Measurements from ENCODE around the gene CMC2. TPM values are rescaled to one million over a fixed set of nuclear protein-coding genes. Genes with fewer than 3 reads are reported as not detected.
A peak's percentile ranks its signal among the peaks of the same experiment; 100 is the strongest.

The CMC2 gene
- total RNA-seq, 1 experiment from 2014 or later, result 89.5 TPM

DNA sequence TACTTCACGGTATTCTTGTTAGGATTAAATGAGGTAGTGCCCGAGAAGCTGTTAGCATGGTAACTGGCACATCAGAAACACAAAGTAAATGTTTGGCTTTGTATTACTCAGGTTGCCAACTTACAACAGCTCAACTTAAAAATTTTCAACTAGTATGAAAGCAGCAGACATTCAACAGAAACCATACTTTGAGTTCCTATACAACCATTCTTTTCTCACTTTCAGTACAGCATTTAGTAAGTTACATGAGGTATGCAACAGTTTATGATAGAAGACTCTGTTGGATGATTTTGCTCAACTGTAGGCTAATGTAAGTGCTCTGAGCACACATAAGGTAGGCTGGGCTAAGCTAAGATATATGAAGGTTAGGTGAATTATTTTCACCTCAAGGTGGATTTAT lies 8.0 kb upstream of the CMC2 start:
- no peak for TF ChIP-seq EZH2 (IDR thresholded peaks at IDR 0.05; ENCODE audit: low read depth)
- TF ChIP-seq, protein P1, sequence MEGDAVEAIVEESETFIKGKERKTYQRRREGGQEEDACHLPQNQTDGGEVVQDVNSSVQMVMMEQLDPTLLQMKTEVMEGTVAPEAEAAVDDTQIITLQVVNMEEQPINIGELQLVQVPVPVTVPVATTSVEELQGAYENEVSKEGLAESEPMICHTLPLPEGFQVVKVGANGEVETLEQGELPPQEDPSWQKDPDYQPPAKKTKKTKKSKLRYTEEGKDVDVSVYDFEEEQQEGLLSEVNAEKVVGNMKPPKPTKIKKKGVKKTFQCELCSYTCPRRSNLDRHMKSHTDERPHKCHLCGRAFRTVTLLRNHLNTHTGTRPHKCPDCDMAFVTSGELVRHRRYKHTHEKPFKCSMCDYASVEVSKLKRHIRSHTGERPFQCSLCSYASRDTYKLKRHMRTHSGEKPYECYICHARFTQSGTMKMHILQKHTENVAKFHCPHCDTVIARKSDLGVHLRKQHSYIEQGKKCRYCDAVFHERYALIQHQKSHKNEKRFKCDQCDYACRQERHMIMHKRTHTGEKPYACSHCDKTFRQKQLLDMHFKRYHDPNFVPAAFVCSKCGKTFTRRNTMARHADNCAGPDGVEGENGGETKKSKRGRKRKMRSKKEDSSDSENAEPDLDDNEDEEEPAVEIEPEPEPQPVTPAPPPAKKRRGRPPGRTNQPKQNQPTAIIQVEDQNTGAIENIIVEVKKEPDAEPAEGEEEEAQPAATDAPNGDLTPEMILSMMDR (conservative IDR thresholded peaks at IDR 0.05), result no peak
- H3K9me2 ChIP-seq (ENCODE audit: insufficient read depth), result no peaks in the 10 kb centered on the region
- H3K79me2 ChIP-seq (ENCODE audit: low read depth), result peaks cover 17% of the 10 kb centered on the region
- ChIA-PET CTCF (no interaction called here), POLR2A (ENCODE audit: unreplicated experiment) (no interaction called here)
- BruUV-seq (replicated peaks), result no TSS peak
- no peak for DNase-seq
- H3K27me3 ChIP-seq (ENCODE audit: insufficient read depth, low read depth), result no peaks in the 10 kb centered on the region
- no peak overlapping the region for H3K4me3 ChIP-seq
- no peaks in the 10 kb centered on the region for H3K9me3 ChIP-seq (ENCODE audit: insufficient read depth, low read depth)
- no peaks in the 10 kb centered on the region for H3K4me1 ChIP-seq (replicated peaks; ENCODE audit: insufficient read depth)
- no peak overlapping the region for H3K27ac ChIP-seq
- no peak overlapping the region for H3K4me2 ChIP-seq
- H2AFZ ChIP-seq, result no peak overlapping the region
- H3K36me3 ChIP-seq (ENCODE audit: low read depth), result peaks cover 47% of the 10 kb centered on the region
- H3F3A ChIP-seq (ENCODE audit: insufficient read depth, low read depth), result 0 out of 2 replicates have a peak, but pooled peaks cover 4% of the 10 kb centered on the region
- intact Hi-C loops (cut with micrococcal nuclease; ENCODE audit: unreplicated experiment), result no loop called here
- 0 out of 2 replicates have a peak, but pooled peaks cover 4% of the 10 kb centered on the region for H4K20me1 ChIP-seq (ENCODE audit: insufficient read depth)

DNA sequence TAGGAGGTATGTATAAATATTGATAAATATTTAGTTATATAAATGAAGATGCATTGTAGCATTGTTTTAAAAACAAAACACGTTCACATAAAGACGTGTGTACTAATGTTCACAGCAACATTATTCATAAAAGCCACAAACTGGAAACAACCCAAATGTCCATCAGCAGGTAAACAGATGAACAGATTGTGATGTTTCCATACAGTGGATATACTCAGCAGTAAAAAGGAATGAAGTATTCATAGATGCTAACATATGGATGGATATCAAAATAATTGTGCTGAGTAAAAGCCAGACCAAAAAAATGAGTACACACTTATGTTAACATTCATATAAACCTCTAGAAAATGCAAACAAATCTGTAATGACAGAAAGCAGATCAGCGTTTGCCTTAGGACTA lies 6.3 kb upstream of the CMC2 start:
- no peak overlapping the region for H2AFZ ChIP-seq
- H3F3A ChIP-seq (ENCODE audit: insufficient read depth, low read depth), result peaks cover 7% of the 10 kb centered on the region
- BruUV-seq (replicated peaks), result no TSS peak
- peaks cover 38% of the 10 kb centered on the region for H3K36me3 ChIP-seq (ENCODE audit: low read depth)
- CTCF ChIA-PET, result no interaction called here
- no peaks in the 10 kb centered on the region for H3K27me3 ChIP-seq (ENCODE audit: insufficient read depth, low read depth)
- no peak overlapping the region for H3K4me3 ChIP-seq
- H3K4me2 ChIP-seq, result no peak overlapping the region
- POLR2A ChIA-PET (ENCODE audit: unreplicated experiment), result no interaction called here
- DNase-seq, result no peak
- no peaks in the 10 kb centered on the region for H3K9me2 ChIP-seq (ENCODE audit: insufficient read depth)
- H3K9me3 ChIP-seq (ENCODE audit: insufficient read depth, low read depth), result no peaks in the 10 kb centered on the region
- intact Hi-C loops (cut with micrococcal nuclease; ENCODE audit: unreplicated experiment), result no loop called here
- peaks cover 8% of the 10 kb centered on the region; the same call in 1 of the 2 replicates for H3K4me1 ChIP-seq (replicated peaks; ENCODE audit: insufficient read depth)
- no peak overlapping the region for H3K27ac ChIP-seq
- no peak for TF ChIP-seq EZH2 (IDR thresholded peaks at IDR 0.05; ENCODE audit: low read depth)
- TF ChIP-seq, protein P1 (conservative IDR thresholded peaks at IDR 0.05), result no peak
- H4K20me1 ChIP-seq (ENCODE audit: insufficient read depth), result 0 out of 2 replicates have a peak, but pooled peaks cover 4% of the 10 kb centered on the region
- H3K79me2 ChIP-seq (ENCODE audit: low read depth), result peaks cover 34% of the 10 kb centered on the region

DNA sequence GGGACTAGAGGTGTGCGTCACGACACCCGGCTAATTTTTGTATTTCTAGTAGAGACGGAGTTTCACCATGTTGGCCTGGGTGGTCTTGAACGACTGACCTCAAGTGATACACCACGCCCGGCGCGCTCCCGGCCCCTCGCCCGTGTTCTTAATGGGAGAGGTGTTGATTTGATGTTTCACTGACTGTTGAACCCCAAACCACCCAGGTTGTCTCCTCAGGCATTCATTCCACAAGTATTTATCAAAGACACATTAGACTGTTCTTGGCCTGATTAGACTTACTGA lies 1.8 kb upstream of the CMC2 start:
- Histone ChIP-seq H3K4me3 (peak overlapping the region; percentile 87), H3K36me3 (ENCODE audit: low read depth) (peaks cover 11% of the 10 kb centered on the region), H3K27me3 (ENCODE audit: insufficient read depth, low read depth) (no peaks in the 10 kb centered on the region), H4K20me1 (ENCODE audit: insufficient read depth) (peaks cover 20% of the 10 kb centered on the region), H3K4me2 (peak overlapping the region; percentile 91), H3K4me1 (replicated peaks; ENCODE audit: insufficient read depth) (peaks cover 28% of the 10 kb centered on the region), H3K9me2 (ENCODE audit: insufficient read depth) (no peaks in the 10 kb centered on the region), H2AFZ (peak overlapping the region; percentile 87), H3K27ac (peak overlapping the region; percentile 80; the same call in 1 of the 2 replicates), H3F3A (ENCODE audit: insufficient read depth, low read depth) (peaks cover 16% of the 10 kb centered on the region), H3K9me3 (ENCODE audit: insufficient read depth, low read depth) (no peaks in the 10 kb centered on the region), H3K79me2 (ENCODE audit: low read depth) (peaks cover 69% of the 10 kb centered on the region)
- ChIA-PET CTCF (interaction anchor here (0.6 kb wide), 1 partner anchor 760 kb away, joined by 4 read pairs; no protein-coding TSS in a partner anchor), POLR2A (ENCODE audit: unreplicated experiment) (no interaction called here)
- DNase-seq, result no peak
- TF ChIP-seq, protein P1 (conservative IDR thresholded peaks at IDR 0.05), result no peak
- no peak for TF ChIP-seq EZH2 (IDR thresholded peaks at IDR 0.05; ENCODE audit: low read depth)
- BruUV-seq (replicated peaks), result TSS peak; percentile 53
- intact Hi-C loops (cut with micrococcal nuclease; ENCODE audit: unreplicated experiment), result loop anchor here (10.0 kb wide), 1 partner anchor 716 kb away; no protein-coding TSS in a partner anchor

Data from PC-9 (cell line).